Parietal lobe (tissue), 2 donors: ENCODE results near the gene TMPRSS2. TPM values are rescaled to one million over a fixed set of nuclear protein-coding genes. Genes with fewer than 3 reads are reported as not detected.

ENCODE experiments used
- small RNA-seq: library from RNA; depleted of rRNA; stranded (forward); fragments of <200 nt; gene quantifications from one replicate; pipeline ENCODE3, GENCODE V24; 2014; ENCODE audit warnings: low replicate concordance
- total RNA-seq: library from RNA; depleted of rRNA; stranded (reverse); fragments of >200 nt; gene quantifications from one replicate; pipeline ENCODE4 v1.2.3, GENCODE V29; 2014

Gene TMPRSS2
- not detected for total RNA-seq

DNA sequence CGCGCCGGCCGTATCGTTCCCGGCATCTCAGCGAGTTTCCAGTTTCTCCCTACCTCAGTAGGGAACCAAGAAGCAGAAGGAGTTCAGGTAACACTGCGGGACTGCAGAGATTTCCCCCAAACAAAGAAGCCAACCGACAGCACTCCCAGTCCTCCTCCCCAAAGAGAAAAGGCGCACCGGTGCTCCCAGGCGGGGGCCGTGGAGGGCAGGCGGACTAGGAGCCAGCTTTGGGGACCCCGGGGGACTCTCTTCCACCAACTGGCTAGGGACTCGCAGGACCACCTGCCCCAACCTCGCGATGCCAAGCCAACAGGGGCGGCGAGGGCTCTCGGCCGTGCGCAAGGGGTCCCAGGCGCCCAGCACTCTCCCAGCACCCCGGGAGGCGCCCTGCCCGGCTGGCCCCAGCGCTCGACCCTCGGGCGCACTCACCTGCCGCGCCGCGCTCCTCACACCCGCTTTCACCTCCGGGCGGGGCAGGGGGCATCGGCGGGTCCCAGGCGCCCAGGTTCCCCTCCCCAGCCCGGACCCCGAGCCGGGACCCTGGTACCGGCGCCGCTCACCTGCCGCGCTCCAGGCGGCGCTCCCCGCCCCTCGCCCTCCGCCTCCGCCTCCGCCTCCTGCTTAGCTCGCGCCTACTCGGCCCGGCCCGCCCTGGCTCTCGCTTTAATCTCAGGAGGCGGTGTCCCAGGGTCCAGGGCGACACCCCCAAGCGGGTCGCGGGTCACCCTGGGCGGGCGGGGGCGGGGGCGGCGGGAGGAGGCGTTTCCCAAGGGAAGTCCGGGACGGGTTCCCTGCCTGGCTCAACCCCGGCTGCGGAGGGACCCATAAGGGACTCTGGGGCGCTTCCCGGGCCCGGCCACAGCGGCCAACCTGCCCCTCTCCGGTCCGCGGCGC is at the start of gene TMPRSS2:
TMPRSS2 (minus strand) TSS at position 638 of the 894 bp plus-strand sequence. CDS start 10,025 bp downstream, outside the sequence.

DNA sequence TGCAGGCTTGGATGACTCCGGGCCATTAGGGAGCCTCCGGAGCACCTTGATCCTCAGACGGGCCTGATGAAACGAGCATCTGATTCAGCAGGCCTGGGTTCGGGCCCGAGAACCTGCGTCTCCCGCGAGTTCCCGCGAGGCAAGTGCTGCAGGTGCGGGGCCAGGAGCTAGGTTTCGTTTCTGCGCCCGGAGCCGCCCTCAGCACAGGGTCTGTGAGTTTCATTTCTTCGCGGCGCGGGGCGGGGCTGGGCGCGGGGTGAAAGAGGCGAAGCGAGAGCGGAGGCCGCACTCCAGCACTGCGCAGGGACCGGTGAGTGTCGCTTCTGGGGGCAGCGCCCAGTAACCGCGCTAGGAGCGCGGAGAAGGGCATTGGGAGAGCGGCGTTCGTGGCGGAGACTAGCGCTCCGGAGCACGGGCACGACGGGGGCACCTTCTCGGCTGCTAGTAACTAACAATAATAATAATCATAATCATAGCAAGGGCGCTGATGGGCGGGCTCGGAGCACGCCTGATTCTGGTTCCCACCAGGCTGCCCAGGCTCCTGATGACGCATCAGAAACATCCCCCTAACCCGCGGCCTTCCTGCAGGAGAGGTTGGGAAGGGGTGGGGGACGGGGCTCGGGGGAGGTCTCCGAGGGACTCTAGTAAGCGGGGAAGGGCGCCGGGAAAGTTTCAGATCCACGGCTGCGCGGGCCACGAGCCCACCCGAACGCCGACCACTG is 81.8 kb downstream of the TMPRSS2 start, which contains the start of gene MX1:
MX1 (plus strand) TSS at position 286 of the 722 bp plus-strand sequence. CDS start 5,832 bp downstream, outside the sequence.

Small RNA genes within 50 kb of the gene (small RNA-seq; reads per million reads assigned to genes)
- gene RF00421: not detected

Other genes starting within 250 kb of the TMPRSS2 start
- not detected for gene FAM3B, start 191.4 kb downstream of the TMPRSS2 start, total RNA-seq
- gene MX2, start 146.1 kb downstream of the TMPRSS2 start, total RNA-seq: 0.31 TPM
- gene MX1, start 81.9 kb downstream of the TMPRSS2 start, total RNA-seq: 6.6 TPM